Measurements from ENCODE around the gene KCNQ2. TPM values are rescaled to one million over a fixed set of nuclear protein-coding genes. Genes with fewer than 3 reads are reported as not detected.

Gene KCNQ2
- total and polyA plus RNA-seq, 2 experiments from 2014 or later, result 68.5 to 92.4 TPM

DNA sequence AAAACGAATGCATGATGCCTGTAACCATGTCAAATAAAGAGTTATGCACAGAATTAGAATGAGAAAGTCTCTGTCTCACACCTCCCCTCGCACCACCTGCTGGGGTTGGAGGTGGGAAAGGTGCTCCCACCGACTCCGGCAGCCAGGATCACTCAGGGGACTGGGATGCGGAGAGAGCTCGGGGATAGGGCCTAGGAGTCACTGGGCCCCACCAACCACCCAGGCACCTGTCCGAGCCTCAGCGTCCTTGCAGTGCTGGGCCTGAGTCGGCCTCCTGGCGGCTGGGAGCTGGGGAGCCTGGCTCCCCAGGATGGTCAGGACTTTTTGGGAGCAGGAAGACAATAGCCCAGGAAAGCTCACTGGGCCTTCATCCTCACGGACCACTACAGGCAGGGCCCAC is 88.9 kb downstream of the KCNQ2 start:
- DNase-seq (ENCODE audit: low spot score) (no peak), ATAC-seq (no peak)
- Histone ChIP-seq H4K20me1 (replicated peaks; ENCODE audit: insufficient read depth) (no peaks in the 10 kb centered on the region), H3K4me3 (no peak overlapping the region), H3K36me3 (ENCODE audit: insufficient read depth) (no peaks in the 10 kb centered on the region; the same call in 1 of the 2 replicates), H3K4me1 (ENCODE audit: insufficient read depth) (peaks cover under 1% of the 10 kb centered on the region; the same call in 1 of the 2 replicates), H3K27me3 (ENCODE audit: insufficient read depth) (no peaks in the 10 kb centered on the region), H3K27ac (ENCODE audit: low read depth) (no peak overlapping the region), H2AFZ (no peak overlapping the region), H3K79me2 (replicated peaks; ENCODE audit: insufficient read depth) (no peaks in the 10 kb centered on the region), H3K4me2 (no peak overlapping the region), H3F3A (replicated peaks; ENCODE audit: low read depth) (peaks cover 14% of the 10 kb centered on the region), H3K9me2 (ENCODE audit: insufficient read depth) (peaks cover 4% of the 10 kb centered on the region; the same call in 1 of the 2 replicates)
- Mint-ChIP-seq H3K4me3 (no peak overlapping the region), H3K27ac (no peak overlapping the region), H3K4me1 (peaks cover 11% of the 10 kb centered on the region), H3K36me3 (ENCODE audit: low read depth) (peaks cover 29% of the 10 kb centered on the region), H3K9me3 (peaks cover 39% of the 10 kb centered on the region), H3K27me3 (ENCODE audit: insufficient read depth, low read depth, poor library complexity) (peaks cover 22% of the 10 kb centered on the region)
- TF ChIP-seq POLR2AphosphoS5 (IDR thresholded peaks at IDR 0.05; ENCODE audit: low read depth), result no peak
- TF ChIP-seq JUNB (IDR thresholded peaks at IDR 0.05; ENCODE audit: unreplicated experiment), result no peak
- no peak for TF ChIP-seq EZH2phosphoT487 (IDR thresholded peaks at IDR 0.05; ENCODE audit: unreplicated experiment)
- TF ChIP-seq, protein P1, sequence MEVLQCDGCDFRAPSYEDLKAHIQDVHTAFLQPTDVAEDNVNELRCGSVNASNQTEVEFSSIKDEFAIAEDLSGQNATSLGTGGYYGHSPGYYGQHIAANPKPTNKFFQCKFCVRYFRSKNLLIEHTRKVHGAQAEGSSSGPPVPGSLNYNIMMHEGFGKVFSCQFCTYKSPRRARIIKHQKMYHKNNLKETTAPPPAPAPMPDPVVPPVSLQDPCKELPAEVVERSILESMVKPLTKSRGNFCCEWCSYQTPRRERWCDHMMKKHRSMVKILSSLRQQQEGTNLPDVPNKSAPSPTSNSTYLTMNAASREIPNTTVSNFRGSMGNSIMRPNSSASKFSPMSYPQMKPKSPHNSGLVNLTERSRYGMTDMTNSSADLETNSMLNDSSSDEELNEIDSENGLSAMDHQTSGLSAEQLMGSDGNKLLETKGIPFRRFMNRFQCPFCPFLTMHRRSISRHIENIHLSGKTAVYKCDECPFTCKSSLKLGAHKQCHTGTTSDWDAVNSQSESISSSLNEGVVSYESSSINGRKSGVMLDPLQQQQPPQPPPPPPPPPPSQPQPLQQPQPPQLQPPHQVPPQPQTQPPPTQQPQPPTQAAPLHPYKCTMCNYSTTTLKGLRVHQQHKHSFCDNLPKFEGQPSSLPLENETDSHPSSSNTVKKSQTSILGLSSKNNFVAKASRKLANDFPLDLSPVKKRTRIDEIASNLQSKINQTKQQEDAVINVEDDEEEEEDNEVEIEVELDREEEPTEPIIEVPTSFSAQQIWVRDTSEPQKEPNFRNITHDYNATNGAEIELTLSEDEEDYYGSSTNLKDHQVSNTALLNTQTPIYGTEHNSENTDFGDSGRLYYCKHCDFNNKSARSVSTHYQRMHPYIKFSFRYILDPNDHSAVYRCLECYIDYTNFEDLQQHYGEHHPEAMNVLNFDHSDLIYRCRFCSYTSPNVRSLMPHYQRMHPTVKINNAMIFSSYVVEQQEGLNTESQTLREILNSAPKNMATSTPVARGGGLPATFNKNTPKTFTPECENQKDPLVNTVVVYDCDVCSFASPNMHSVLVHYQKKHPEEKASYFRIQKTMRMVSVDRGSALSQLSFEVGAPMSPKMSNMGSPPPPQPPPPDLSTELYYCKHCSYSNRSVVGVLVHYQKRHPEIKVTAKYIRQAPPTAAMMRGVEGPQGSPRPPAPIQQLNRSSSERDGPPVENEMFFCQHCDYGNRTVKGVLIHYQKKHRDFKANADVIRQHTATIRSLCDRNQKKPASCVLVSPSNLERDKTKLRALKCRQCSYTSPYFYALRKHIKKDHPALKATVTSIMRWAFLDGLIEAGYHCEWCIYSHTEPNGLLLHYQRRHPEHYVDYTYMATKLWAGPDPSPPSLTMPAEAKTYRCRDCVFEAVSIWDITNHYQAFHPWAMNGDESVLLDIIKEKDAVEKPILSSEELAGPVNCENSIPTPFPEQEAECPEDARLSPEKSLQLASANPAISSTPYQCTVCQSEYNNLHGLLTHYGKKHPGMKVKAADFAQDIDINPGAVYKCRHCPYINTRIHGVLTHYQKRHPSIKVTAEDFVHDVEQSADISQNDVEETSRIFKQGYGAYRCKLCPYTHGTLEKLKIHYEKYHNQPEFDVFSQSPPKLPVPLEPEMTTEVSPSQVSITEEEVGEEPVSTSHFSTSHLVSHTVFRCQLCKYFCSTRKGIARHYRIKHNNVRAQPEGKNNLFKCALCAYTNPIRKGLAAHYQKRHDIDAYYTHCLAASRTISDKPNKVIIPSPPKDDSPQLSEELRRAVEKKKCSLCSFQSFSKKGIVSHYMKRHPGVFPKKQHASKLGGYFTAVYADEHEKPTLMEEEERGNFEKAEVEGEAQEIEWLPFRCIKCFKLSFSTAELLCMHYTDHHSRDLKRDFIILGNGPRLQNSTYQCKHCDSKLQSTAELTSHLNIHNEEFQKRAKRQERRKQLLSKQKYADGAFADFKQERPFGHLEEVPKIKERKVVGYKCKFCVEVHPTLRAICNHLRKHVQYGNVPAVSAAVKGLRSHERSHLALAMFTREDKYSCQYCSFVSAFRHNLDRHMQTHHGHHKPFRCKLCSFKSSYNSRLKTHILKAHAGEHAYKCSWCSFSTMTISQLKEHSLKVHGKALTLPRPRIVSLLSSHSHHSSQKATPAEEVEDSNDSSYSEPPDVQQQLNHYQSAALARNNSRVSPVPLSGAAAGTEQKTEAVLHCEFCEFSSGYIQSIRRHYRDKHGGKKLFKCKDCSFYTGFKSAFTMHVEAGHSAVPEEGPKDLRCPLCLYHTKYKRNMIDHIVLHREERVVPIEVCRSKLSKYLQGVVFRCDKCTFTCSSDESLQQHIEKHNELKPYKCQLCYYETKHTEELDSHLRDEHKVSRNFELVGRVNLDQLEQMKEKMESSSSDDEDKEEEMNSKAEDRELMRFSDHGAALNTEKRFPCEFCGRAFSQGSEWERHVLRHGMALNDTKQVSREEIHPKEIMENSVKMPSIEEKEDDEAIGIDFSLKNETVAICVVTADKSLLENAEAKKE (CRISPR knock-in tag; IDR thresholded peaks at IDR 0.05), result no peak
- TF ChIP-seq, protein P2, sequence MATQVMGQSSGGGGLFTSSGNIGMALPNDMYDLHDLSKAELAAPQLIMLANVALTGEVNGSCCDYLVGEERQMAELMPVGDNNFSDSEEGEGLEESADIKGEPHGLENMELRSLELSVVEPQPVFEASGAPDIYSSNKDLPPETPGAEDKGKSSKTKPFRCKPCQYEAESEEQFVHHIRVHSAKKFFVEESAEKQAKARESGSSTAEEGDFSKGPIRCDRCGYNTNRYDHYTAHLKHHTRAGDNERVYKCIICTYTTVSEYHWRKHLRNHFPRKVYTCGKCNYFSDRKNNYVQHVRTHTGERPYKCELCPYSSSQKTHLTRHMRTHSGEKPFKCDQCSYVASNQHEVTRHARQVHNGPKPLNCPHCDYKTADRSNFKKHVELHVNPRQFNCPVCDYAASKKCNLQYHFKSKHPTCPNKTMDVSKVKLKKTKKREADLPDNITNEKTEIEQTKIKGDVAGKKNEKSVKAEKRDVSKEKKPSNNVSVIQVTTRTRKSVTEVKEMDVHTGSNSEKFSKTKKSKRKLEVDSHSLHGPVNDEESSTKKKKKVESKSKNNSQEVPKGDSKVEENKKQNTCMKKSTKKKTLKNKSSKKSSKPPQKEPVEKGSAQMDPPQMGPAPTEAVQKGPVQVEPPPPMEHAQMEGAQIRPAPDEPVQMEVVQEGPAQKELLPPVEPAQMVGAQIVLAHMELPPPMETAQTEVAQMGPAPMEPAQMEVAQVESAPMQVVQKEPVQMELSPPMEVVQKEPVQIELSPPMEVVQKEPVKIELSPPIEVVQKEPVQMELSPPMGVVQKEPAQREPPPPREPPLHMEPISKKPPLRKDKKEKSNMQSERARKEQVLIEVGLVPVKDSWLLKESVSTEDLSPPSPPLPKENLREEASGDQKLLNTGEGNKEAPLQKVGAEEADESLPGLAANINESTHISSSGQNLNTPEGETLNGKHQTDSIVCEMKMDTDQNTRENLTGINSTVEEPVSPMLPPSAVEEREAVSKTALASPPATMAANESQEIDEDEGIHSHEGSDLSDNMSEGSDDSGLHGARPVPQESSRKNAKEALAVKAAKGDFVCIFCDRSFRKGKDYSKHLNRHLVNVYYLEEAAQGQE (IDR thresholded peaks at IDR 0.05; ENCODE audit: unreplicated experiment), result no peak
- no peak for TF ChIP-seq ZNF114 (CRISPR knock-in tag; IDR thresholded peaks at IDR 0.05)
- TF ChIP-seq, protein P3, sequence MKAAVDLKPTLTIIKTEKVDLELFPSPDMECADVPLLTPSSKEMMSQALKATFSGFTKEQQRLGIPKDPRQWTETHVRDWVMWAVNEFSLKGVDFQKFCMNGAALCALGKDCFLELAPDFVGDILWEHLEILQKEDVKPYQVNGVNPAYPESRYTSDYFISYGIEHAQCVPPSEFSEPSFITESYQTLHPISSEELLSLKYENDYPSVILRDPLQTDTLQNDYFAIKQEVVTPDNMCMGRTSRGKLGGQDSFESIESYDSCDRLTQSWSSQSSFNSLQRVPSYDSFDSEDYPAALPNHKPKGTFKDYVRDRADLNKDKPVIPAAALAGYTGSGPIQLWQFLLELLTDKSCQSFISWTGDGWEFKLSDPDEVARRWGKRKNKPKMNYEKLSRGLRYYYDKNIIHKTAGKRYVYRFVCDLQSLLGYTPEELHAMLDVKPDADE (IDR thresholded peaks at IDR 0.05), result no peak
- TF ChIP-seq CREB1 (CRISPR knock-in tag; IDR thresholded peaks at IDR 0.05; ENCODE audit: low read depth), result no peak
- no peak for TF ChIP-seq NANOG (IDR thresholded peaks at IDR 0.05; ENCODE audit: borderline replicate concordance)
- TF ChIP-seq ZNF331 (CRISPR knock-in tag; IDR thresholded peaks at IDR 0.05; ENCODE audit: low read depth), result no peak
- no peak for TF ChIP-seq STAT1 (IDR thresholded peaks at IDR 0.05; ENCODE audit: unreplicated experiment)
- no peak for TF ChIP-seq EZH2 (IDR thresholded peaks at IDR 0.05; ENCODE audit: low read depth, unreplicated experiment)
- TF ChIP-seq, protein P4, sequence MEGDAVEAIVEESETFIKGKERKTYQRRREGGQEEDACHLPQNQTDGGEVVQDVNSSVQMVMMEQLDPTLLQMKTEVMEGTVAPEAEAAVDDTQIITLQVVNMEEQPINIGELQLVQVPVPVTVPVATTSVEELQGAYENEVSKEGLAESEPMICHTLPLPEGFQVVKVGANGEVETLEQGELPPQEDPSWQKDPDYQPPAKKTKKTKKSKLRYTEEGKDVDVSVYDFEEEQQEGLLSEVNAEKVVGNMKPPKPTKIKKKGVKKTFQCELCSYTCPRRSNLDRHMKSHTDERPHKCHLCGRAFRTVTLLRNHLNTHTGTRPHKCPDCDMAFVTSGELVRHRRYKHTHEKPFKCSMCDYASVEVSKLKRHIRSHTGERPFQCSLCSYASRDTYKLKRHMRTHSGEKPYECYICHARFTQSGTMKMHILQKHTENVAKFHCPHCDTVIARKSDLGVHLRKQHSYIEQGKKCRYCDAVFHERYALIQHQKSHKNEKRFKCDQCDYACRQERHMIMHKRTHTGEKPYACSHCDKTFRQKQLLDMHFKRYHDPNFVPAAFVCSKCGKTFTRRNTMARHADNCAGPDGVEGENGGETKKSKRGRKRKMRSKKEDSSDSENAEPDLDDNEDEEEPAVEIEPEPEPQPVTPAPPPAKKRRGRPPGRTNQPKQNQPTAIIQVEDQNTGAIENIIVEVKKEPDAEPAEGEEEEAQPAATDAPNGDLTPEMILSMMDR (conservative IDR thresholded peaks at IDR 0.05; ENCODE audit: low read depth in 2 of 2), result no peak

All from GM23338 (cell line).